HG02970 (cell line): ENCODE results near the gene JMJD8.
"Not testable (repeated sequence)": the region's sequence is repeated elsewhere in the genome, so short reads cannot be mapped to it uniquely, and the experiment has no call there.

Source experiments
- ATAC-seq: cut with Tn5 transposase; IDR thresholded peaks from one replicate; pipeline ENCODE4 v1.9.1; 2021; ENCODE audit warnings: mild to moderate bottlenecking, moderate library complexity, moderate number of reproducible peaks; ENCODE audit not compliant: unreplicated experiment, low FRiP score

JMJD8 gene

DNA sequence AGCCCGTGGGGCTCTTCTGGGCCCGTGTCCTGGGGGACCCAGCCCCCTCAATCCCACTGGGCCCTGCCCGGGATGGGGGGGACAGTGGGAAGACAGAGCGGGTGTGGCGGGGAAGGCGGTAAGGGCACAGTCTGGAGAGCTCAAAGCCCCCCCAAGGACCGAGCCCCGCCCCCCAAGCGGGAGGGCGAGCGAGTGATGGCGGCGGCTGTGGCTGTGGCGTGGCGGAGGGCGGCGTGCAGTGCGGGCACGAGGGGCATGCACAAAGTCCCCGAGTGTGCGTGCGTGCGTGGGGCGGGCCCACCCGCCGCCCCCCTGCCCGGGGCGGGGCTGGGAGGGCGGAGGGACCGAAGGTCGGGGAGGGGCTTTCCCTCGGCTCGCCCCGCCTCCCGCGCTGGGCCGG is 9.6 kb upstream of the JMJD8 start:
- no peak for ATAC-seq

DNA sequence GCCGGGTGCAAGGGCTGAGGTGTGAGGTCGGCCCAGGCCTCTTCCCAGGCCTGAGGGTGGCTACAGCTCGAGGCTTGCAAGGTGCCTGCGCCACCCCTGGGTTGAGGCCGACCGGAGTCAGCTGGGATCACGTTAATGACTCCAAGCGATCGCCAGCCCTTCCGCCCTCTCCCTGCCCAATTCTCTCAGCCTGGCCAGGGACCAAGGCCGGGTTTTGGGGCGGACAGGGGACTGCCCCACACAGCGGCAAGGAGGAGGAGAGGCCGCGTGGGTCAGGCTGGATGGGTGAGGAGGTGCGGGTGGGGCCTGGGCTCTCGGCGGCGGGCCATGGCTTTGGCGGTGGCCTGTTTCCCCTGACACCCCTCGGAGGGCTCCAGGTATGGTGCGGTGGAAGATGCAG is 9.2 kb upstream of the JMJD8 start:
- ATAC-seq: no peak

DNA sequence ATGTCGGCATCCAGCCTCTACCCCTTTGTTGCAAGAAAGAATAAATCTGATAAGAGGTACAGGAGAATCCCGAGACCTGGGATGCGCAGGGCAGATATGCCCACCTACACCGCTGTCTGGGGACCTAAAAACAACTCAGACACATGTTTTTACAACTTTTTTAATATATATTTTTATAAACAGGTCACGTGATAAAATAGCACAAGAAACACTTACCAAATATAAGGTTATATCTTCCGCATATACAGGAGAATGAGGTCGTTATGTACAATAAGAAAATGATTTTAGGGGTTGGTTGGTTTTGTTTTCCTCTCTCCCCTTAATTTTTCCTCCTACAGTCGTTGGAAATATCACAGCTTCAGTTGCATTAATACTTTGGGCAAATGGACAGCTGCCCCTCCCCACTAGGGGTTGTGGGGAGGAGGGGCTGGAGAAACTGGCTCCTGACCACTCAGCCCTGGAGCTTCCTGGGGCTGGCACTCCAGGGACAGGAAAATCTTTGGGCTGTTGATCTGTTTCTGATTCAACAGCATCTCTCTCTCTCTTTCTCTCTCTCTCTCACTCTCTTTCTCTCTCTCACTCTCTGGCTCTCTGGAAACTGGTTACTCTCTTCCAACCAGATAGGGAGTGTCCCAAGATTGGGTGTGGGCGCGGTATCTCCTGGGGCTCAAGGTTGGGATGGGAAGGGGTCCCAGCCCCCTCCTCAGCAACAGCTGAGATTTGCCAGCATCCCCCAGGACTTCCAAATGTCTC is 8.4 kb upstream of the JMJD8 start:
- no peak for ATAC-seq

DNA sequence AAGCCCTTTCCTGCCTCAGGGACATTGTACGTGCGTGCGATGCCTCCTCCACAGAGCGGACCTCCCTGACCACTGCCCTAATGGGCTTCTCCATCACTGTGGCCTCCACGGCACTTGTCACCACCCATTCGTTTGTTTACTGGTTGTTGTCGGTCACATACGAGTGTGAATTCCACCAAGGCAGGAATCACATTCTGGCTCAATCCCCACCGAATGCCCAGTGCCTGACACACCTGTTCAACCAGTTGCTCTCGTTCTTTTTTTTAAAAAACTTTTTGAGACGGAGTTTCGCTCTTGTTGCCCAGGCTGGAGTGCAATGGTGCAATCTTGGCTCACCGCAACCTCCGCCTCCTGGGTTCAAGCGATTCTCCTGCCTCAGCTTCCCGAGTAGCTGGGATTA is 7.1 kb upstream of the JMJD8 start:
- ATAC-seq: not testable (repeated sequence)

DNA sequence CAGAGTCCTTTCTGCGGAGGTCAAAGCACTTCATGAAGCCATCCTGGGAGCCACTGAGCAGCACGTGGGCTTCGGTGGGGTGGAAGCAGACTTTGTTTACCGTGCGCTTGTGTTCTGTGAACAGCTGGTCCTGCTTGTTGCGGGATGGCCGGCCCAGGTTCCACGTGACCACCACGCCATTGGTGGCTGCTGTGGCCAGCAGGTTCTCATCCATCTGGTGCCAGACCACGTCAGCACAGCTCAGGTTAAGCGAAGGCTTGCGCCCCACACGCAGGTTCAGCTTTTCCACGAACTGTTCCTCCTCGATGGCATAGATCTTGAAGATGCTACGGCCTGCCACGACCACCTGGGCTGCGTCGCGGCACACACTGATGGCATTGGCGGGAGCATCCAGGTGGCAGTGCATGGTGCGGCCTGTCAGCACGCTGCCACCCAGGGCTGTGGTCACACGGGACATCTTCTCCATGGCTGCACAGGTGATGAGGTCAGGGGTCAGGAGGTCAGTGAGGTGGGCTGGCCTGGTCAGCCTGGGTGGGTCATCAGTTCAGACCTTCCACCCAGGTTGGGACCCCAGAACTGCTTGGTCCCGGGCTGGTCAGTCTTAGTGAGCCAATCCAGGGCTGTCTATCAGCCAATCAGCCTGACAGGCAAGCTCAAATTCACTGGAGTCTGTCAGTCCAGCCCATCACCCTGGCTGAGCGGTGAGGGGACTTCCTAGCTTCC is 5.2 kb upstream of the JMJD8 start:
- no peak for ATAC-seq

DNA sequence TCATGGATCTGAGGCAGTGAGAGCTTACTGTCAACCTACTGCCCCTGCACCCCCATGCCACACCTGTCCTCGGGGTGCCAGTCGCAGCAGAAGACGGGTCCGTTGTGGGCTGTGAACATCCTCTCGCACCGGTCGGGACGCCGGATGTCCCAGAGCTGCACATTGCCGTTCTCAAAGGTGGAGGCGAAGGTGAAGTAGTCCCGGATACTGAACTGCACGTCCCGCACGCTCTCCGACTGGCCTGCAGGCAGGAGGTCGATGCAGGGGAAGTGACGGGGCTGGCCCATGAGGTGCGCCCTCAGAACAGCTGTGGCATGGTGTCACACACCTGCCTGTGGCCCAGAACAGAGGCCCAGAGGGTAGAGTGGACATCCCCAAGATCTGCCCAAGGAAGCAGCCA is 3.4 kb upstream of the JMJD8 start:
- ATAC-seq: no peak

DNA sequence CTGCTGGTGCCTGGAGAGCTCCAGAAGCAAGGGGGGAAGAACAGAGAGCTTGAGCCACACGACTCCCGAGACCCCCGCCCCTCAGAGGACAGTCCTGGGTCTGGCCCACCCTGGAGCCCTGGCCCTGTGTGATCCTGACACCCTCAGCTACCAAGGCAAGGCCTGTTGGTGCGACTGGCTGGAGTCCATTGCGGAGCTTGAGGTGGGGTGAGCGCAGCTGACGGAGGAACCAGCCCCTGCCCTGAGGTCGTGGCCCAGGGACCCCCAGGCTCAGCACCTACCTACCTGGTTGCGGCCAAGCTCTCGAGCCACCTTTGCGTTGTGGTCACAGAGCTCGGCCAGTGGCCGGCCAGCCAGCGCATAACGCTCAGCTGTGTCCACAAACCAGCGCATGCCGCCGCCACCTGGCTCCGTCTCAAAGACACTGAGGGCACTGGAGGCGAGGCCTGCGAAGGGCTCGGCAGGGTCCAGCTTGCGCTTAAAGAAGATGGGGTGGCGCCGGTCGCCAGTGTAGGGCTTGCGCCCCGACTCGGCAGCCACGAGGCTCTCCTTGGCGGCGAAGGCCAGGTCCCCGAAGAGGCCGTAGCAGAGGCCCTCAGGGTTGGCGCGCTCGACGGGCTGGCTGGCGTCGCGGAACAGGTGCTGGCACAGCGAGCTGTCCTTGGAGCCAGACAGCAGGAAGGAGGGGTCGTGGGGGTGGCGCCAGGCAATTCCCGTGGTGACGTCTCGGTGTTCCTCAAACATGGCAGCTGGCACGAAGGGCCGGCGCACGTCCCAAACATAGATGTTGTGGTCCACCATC is 2.5 kb upstream of the JMJD8 start:
- ATAC-seq: no peak

DNA sequence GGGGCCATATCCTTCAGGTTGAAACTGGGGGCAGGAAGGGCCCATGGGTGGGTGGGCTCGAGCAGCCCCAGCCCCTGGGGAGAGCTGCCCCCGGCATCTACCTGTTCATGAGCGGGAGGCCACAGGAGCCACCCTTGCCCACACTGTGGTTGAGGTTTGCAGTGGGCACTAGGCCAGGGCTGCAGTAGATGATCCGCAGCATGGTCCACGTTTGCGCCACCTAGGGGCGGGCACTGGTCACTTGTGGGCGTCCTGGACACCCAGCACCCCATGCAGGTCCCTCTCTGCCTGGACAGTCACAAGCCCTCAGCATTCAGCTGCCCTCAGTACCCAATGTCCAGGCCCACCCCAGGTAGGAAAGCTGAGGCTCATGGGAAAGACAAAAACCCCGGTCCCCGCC is 1.8 kb upstream of the JMJD8 start:
- no peak for ATAC-seq

DNA sequence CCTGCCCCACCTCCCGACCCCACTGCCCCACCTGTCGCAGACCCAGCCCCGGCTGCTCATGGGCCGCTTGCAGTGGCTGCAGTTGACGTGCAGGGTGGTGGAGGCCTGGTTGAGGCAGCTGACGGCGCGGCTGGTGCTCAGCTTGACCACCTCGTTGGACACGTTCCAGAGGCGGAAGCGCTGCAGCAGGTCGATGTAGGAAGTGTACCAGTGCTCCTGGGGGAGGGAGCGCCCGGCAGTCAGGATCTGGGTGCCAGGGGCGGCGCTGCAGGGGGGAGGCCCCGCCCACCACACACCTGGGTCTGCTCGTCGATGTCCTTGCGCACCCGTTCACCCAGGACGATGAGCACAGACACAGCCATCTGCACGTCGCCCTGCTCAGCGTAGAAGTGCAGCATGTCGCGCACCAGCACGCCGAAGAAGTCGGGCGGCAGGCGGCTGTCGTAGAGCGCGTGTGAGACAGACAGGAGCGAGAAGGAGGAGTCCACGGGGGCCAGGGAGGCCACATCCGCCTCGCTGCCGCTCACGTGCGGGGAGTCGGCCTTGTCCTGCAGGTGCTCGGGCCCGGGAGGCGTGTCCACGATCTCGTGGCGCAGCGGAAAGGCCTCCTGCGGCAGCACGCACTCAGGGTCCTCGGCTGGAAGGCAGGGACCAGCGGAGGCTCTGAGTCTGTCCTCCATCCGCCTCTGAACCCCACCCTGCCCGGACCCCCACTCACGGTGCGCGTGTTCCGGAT is 995 bp upstream of the JMJD8 start:
- ATAC-seq: no peak

DNA sequence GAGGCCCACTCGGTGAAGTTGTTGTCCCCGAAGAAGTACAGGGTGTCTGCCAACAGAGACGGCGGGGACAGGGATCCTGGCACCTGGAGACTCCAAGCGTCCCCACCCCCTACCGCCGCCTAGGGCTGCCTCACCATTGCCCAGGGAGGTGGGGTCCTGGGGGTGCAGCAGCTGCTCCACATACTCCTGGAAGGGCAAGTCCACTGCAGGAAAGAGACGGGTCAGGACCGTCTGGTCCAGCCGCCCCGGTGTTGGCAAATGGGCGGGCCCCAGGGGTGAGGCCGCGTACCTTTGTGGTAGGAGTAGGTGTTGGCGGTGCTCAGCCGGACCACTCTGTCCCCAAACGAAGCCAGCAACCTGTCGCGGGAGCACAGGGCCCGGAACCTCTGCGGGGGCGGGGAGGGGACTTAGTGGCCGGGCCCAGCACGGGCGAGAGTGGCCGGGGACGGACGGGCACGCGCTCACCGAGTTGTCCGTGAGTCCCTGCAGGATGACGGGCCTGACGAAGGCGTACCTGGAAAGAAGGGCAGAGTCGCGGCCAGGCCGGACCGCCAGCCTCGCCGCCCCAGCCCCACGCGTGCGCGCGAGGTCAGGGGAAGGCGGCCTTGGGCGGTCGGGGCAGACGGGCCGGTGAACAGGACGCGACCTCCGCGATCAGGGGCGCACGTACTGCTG is 601 bp downstream of the JMJD8 start:
- no peak for ATAC-seq

DNA sequence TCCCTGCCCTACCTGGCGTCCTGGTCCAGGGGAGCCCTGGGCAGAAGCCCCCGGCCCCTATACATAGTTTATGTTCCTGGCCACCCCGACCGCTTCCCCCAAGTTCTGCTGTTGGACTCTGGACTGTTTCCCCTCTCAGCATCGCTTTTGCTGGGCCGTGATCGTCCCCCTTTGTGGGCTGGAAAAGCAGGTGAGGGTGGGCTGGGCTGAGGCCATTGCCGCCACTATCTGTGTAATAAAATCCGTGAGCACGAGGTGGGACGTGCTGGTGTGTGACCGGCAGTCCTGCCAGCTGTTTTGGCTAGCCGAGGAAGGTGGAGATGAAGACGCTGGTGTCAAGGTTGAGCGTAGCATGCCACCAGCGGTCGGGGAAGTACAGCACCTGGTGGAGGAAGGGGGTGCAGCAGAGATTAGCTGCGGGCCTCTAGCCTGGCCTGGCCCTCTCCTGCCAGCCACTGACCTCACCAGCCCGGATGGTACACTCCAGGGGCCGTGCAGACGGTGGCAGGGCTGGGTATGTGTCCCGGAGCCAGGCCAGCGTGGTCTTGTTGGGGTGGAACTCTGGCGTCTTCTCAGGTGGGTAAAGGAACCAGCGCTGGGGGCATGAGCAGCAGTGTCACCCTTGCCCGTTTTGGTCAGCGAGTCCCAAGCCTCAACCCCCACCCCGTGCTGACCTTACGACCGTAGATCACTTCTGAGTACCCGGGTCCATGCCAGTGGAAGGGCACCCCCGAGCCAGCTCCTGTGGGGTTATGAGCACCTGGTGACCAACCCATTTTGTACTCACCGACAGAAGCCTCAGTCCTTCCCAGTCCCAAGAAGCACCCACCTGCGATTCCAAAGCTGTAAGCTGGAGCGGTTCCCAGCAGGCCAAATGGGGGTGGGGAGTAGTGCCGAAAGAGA is 1.4 kb downstream of the JMJD8 start:
- no peak for ATAC-seq

DNA sequence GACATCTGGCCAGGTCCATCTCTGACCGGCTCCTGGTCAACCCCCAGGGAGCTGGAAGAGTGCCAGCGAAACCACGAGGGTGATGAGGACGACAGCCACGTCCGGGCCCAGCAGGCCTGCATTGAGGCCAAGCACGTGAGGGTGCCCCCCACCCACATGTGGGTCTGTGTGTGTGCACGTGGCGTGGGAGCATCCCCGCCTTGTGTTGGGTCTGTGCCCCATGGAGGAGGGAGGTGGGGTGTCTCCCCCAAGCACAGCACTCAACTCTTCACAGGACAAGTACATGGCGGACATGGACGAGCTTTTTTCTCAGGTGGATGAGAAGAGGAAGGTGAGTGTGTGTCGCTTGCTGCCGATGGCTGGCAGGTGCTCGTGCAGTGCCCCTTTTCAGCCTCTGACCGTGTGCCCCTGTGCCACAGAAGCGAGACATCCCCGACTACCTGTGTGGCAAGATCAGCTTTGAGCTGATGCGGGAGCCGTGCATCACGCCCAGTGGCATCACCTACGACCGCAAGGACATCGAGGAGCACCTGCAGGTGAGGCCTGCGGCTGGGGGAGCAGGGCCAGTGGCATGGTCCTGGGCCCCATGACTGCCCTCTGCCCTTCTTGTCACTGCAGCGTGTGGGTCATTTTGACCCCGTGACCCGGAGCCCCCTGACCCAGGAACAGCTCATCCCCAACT is 2.2 kb downstream of the JMJD8 start:
- no peak for ATAC-seq

DNA sequence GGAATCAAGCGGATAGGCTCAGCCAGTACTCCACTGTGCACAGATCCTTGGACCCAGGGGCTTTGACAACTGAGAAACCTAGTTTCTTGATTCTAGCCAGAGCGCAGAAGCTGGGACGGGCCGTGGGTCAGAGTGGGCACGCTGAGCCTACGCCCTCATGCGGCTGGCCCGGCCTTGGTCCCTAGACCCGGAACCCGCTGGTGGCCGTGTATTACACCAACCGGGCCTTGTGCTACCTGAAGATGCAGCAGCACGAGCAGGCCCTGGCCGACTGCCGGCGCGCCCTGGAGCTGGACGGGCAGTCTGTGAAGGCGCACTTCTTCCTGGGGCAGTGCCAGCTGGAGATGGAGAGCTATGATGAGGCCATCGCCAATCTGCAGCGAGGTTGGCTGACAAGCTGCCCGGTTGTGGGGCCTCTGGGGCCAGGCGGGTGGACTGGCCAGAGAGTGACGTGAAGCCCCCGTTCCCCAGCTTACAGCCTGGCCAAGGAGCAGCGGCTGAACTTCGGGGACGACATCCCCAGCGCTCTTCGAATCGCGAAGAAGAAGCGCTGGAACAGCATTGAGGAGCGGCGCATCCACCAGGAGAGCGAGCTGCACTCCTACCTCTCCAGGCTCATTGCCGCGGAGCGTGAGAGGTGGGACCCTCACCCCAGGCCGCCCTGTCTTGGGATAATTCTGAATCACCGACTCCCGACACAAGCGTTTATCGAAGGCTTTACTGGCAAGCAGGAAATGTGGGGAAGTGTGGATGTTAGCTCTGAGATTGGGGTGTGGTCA is 3.0 kb downstream of the JMJD8 start:
- no peak for ATAC-seq

DNA sequence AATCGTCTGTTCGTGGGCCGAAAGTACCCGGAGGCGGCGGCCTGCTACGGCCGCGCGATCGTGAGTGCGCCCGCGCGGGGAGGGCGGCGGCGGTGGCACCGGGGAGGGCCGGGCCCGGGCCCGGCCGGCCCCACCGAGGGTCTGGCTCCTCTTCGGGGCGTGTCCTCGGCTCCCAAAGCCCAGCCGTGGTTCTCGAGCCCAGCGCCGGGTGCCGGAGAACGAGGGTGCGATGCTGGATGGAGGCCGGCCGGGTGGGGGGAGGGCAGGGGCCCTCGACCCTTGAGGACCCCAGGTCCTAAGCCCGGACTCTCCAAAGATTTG is 3.5 kb downstream of the JMJD8 start:
- no peak for ATAC-seq

DNA sequence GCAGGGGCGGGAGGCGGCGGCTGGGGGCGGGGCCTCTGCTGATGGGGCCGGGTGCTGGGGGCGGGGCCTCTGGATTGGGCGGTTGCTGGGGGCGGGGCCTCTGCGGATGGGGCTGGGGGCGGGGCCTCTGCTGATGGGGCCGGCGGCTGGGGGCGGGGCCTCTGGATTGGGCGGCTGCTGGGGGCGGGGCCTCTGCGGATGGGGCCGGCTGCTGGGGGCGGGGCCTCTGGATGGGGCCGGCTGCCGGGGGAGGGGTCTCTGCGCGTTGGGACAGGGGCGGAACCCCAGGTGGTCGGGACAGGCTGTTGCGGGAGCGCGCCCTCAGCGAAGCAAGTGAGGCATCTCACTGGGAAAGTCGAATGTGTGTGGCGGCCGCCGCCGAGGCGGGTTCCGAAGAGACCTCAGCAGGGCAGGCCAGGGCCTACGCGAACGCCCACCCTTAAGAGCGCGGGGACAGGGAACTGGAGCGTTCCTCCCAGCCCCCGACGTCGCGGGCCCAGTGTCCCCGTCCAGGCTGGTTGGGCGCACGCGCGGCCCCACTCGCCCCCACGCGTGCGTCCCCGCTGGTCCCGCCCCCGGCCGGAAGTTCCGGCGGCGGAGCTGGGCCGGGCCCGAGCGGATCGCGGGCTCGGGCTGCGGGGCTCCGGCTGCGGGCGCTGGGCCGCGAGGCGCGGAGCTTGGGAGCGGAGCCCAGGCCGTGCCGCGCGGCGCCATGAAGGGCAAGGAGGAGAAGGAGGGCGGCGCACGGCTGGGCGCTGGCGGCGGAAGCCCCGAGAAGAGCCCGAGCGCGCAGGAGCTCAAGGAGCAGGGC is 4.1 kb downstream of the JMJD8 start, which contains the start of gene STUB1:
TSS of gene STUB1 (plus strand) at position 597 of the 811 bp plus-strand sequence. CDS start at position 713, 116 bp downstream.
- ATAC-seq: no peak

DNA sequence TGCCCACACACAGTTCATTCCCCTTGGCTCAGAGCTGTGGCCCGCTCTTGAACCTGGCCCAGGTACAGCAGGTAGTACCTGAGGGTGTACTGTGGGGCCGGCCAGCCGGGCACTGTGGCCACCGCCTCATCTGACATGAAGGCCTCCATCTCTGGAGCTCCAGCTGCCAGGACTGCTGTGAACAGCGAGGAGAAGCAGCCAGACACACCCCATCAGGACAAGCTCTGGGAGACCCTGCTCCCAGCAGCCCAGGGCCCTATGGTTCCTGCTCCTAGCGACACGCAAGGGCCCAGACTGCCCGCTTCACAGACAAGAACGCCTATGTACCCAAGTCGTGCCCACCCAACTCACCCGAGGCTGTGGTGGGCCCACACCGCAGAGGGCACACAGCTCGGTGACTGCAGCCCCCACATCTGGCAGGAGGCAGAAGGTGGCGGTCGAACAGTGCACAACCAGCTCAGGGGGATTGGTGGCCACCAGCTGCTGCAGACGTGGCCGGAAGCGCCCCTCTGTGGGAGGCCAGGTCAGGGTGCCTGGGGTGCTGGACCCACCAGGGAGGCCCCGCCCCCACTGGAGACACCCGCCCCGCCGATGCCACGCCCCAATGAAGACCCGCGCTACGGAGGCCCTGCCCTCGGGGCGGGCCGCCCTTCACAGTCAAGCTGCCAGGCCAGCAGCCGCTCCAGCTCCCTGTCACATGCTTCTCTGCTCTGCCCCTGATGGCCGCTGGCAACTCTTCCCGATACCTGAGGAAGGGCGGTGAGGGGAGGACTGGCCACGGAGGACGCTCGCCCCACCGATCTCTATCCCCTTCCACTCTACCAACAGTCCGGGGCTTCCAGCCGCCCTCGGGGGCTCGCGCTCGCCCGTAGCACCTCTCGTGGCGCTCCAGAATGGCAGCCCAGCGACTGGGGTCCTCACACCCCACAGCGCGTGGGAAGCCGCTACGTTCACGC is 5.0 kb downstream of the JMJD8 start:
- no peak for ATAC-seq
